GM04504 (cell line): ENCODE data around the gene MERTK.

ENCODE experiments used
- DNase-seq: peaks from one replicate; pipeline ENCODE4 v3.0.0-alpha.2; 2012; ENCODE audit warnings: low read depth

MERTK gene

GRCh38 chr2:111981666-111982065 lies 83.3 kb downstream of the MERTK start:
- DNase-seq = no peak

GRCh38 chr2:111982822-111983221 lies 84.4 kb downstream of the MERTK start:
- no peak for DNase-seq

GRCh38 chr2:111983478-111984212 lies 85.2 kb downstream of the MERTK start:
- DNase-seq = no peak

- no peak for DNase-seq
These were observed 85.8 kb downstream of the MERTK start for GRCh38 chr2:111984213-111984604.

GRCh38 chr2:111985514-111985913 lies 87.1 kb downstream of the MERTK start:
- no peak for DNase-seq

GRCh38 chr2:111986116-111986900 lies 87.9 kb downstream of the MERTK start:
- DNase-seq = no peak

- no peak for DNase-seq
These were observed 92.0 kb downstream of the MERTK start for GRCh38 chr2:111990375-111990774.

GRCh38 chr2:111990856-111991255 lies 92.4 kb downstream of the MERTK start:
- no peak for DNase-seq

GRCh38 chr2:111994042-111994441 lies 95.6 kb downstream of the MERTK start:
- DNase-seq = no peak

GRCh38 chr2:111995148-111995547 lies 96.7 kb downstream of the MERTK start:
- DNase-seq = no peak

- DNase-seq = no peak
These were observed 101.4 kb downstream of the MERTK start for GRCh38 chr2:111999809-112000208.

- no peak for DNase-seq
These were observed 102.2 kb downstream of the MERTK start for GRCh38 chr2:112000399-112001135.

- no peak for DNase-seq
These were observed 102.8 kb downstream of the MERTK start for GRCh38 chr2:112001136-112001715.

- no peak for DNase-seq
These were observed 103.5 kb downstream of the MERTK start for GRCh38 chr2:112001942-112002341.

- DNase-seq = no peak
These were observed 105.3 kb downstream of the MERTK start for GRCh38 chr2:112003576-112004252.

GRCh38 chr2:112004253-112004645 lies 105.8 kb downstream of the MERTK start:
- DNase-seq = no peak

GRCh38 chr2:112005406-112006075 lies 107.1 kb downstream of the MERTK start:
- DNase-seq = no peak

- DNase-seq = no peak
These were observed 107.6 kb downstream of the MERTK start for GRCh38 chr2:112006076-112006410.

GRCh38 chr2:112007493-112007892 lies 109.1 kb downstream of the MERTK start:
- no peak for DNase-seq

- DNase-seq = no peak
These were observed 110.6 kb downstream of the MERTK start for GRCh38 chr2:112008910-112009485.

- no peak for DNase-seq
These were observed 112.3 kb downstream of the MERTK start for GRCh38 chr2:112010751-112011150.
